ENCODE results near the gene CACNG8.
"Not testable (repeated sequence)": the region's sequence is repeated elsewhere in the genome, so short reads cannot be mapped to it uniquely, and the experiment has no call there.

The CACNG8 gene

GRCh38 chr19:54035215-54036178 lies 72.8 kb downstream of the CACNG8 start:
- DNase-seq (ENCODE audit: low spot score): no peak

DNA sequence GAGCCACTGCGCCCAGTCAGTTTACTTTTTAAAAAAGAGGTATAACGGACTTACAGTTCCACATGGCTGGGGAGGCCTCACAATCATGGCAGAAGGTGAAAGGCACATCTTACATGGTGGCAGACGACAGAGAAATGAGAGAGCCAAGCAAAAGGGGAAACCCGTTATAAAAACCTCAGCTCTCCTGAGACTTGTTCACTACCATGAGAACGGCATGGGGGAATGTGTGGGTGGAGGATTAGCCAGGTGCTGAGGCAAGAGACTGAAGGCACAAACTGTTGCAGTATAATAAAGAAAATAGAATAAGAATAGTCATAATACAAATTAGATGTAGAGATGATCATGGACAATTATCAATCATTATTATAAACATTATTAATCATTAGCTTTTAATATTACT lies 73.8 kb downstream of the CACNG8 start:
- DNase-seq (ENCODE audit: low spot score): not testable (repeated sequence)

All from left forelimb (tissue), 1 donor.